Measurements from ENCODE around the gene R3HDML. TPM values are rescaled to one million over a fixed set of nuclear protein-coding genes. Genes with fewer than 3 reads are reported as not detected.

Gene R3HDML
- total and polyA plus RNA-seq, 2 of the 13 experiments (the other 11 are each of a cell fraction or from before 2014, with no cell fraction given) = not detected

GRCh38 chr20:44370639-44371218 lies 33.9 kb downstream of the R3HDML start (continued):
- TF ChIP-seq ZNF337 (CRISPR knock-in tag; IDR thresholded peaks at IDR 0.05; ENCODE audit: borderline replicate concordance, low read depth) (peak; percentile 60; the same call in 1 of the 2 replicates), ZNF772 (CRISPR knock-in tag; IDR thresholded peaks at IDR 0.05) (peak; percentile 85), ZSCAN29 (CRISPR knock-in tag; conservative IDR thresholded peaks at IDR 0.05) (no peak), FOXC1 (CRISPR knock-in tag; IDR thresholded peaks at IDR 0.05; ENCODE audit: borderline replicate concordance) (0 out of 2 replicates have a peak, but pooled peaks have one; percentile 79), ZBTB43 (CRISPR knock-in tag; conservative IDR thresholded peaks at IDR 0.05) (peak; percentile 55; the same call in 1 of the 2 replicates), ZNF180 (CRISPR knock-in tag; IDR thresholded peaks at IDR 0.05; ENCODE audit: borderline replicate concordance, low read depth) (no peak), ZFP82 (CRISPR knock-in tag; IDR thresholded peaks at IDR 0.05; ENCODE audit: borderline replicate concordance) (no peak), ZNF260 (CRISPR knock-in tag; IDR thresholded peaks at IDR 0.05; ENCODE audit: borderline replicate concordance, low read depth) (no peak), ZNF572 (CRISPR knock-in tag; IDR thresholded peaks at IDR 0.05) (peak; percentile 64; the same call in 1 of the 2 replicates), ZNF441 (CRISPR knock-in tag; IDR thresholded peaks at IDR 0.05; ENCODE audit: borderline replicate concordance) (peak; percentile 52; the same call in 1 of the 2 replicates), HOXA9 (CRISPR knock-in tag; IDR thresholded peaks at IDR 0.05; ENCODE audit: borderline replicate concordance) (no peak), HDAC6 (IDR thresholded peaks at IDR 0.05; ENCODE audit: low read depth, low read length) (no peak), ZNF430 (CRISPR knock-in tag; IDR thresholded peaks at IDR 0.05) (peak; percentile 88; the same call in 1 of the 2 replicates), HNRNPLL (IDR thresholded peaks at IDR 0.05; ENCODE audit: low read depth, low read length, poor library complexity, severe bottlenecking) (no peak), SCMH1 (CRISPR knock-in tag; IDR thresholded peaks at IDR 0.05; ENCODE audit: borderline replicate concordance) (no peak), ZNF333 (CRISPR knock-in tag; IDR thresholded peaks at IDR 0.05; ENCODE audit: borderline replicate concordance) (0 out of 2 replicates have a peak, but pooled peaks have one; percentile 83), RBFOX2 (IDR thresholded peaks at IDR 0.05; ENCODE audit: low read depth, low read length) (no peak), CBX2 (IDR thresholded peaks at IDR 0.05; ENCODE audit: low read depth, low read length) (no peak), CBX2 (CRISPR knock-in tag; IDR thresholded peaks at IDR 0.05; ENCODE audit: low read depth) (no peak), ZNF773 (CRISPR knock-in tag; IDR thresholded peaks at IDR 0.05; ENCODE audit: borderline replicate concordance) (no peak), PCBP1 (IDR thresholded peaks at IDR 0.05; ENCODE audit: borderline replicate concordance, low read depth, low read length) (no peak), TRIM24 (CRISPR knock-in tag; IDR thresholded peaks at IDR 0.05) (no peak), SOX13 (IDR thresholded peaks at IDR 0.05) (no peak), SOX13 (CRISPR knock-in tag; conservative IDR thresholded peaks at IDR 0.05 in 1 of 2, IDR thresholded peaks at IDR 0.05 in 1 of 2) (peak; percentile 11 to 80; a peak in 2 of 4 replicates), ZNF557 (CRISPR knock-in tag; IDR thresholded peaks at IDR 0.05) (no peak; the same call in 1 of the 2 replicates), DPF2 (CRISPR knock-in tag; IDR thresholded peaks at IDR 0.05; ENCODE audit: borderline replicate concordance, low read depth) (peak; percentile 77; the same call in 1 of the 2 replicates), IRF2 (CRISPR knock-in tag; IDR thresholded peaks at IDR 0.05) (peak; percentile 91), EED (CRISPR knock-in tag; IDR thresholded peaks at IDR 0.05) (no peak)
- TF ChIP-seq, protein P1, sequence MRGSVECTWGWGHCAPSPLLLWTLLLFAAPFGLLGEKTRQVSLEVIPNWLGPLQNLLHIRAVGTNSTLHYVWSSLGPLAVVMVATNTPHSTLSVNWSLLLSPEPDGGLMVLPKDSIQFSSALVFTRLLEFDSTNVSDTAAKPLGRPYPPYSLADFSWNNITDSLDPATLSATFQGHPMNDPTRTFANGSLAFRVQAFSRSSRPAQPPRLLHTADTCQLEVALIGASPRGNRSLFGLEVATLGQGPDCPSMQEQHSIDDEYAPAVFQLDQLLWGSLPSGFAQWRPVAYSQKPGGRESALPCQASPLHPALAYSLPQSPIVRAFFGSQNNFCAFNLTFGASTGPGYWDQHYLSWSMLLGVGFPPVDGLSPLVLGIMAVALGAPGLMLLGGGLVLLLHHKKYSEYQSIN (CRISPR knock-in tag; IDR thresholded peaks at IDR 0.05; ENCODE audit: borderline replicate concordance) = no peak

Measured in HepG2 (cell line).